Breast epithelium (tissue), 4 donors: ENCODE data around the gene TRAF3. TPM values are rescaled to one million over a fixed set of nuclear protein-coding genes. Genes with fewer than 3 reads are reported as not detected.

ENCODE experiments used
- DNase-seq, 2 donors: peaks; one replicate each; pipeline ENCODE4 v3.0.0-alpha.2; 2019; ENCODE audit warnings: low spot score in 2 of 2
- H3K27ac ChIP-seq, 2 donors: fragments of 200-600 bp; sonication (generic) in 1 of 2; one replicate each; pipeline ENCODE4 v1.5.1; 2016 to 2019; ENCODE audit warnings: mild to moderate bottlenecking in 1 of 2
- H3K27me3 ChIP-seq, 2 donors: fragments of 200-600 bp; sonication (generic) in 1 of 2; one replicate each; pipeline versions ENCODE4 v1.5.1 to v1.6.0; 2017 to 2019; ENCODE audit warnings: control low read depth in 1 of 2, mild to moderate bottlenecking in 1 of 2
- H3K36me3 ChIP-seq: fragments of 200-600 bp; one replicate; pipeline ENCODE4 v1.5.1; 2019
- H3K4me1 ChIP-seq, 2 donors: fragments of 200-600 bp; sonication (generic); one replicate each; pipeline ENCODE4 v1.5.1; 2016 to 2019; ENCODE audit warnings: control low read depth in 1 of 2
- H3K4me3 ChIP-seq, 3 donors: fragments of 200-600 bp; sonication (generic); 1 replicate in 2 of 3; 2 replicates in 1 of 3; pipeline ENCODE4 v1.5.1; 2016 to 2019; ENCODE audit warnings: mild to moderate bottlenecking in 3 of 3, moderate library complexity in 2 of 3
- H3K9me3 ChIP-seq, 2 donors: fragments of 200-600 bp; sonication (generic) in 1 of 2; one replicate each; pipeline ENCODE4 v1.5.1; 2016 to 2019; ENCODE audit warnings: control low read depth in 1 of 2
- POLR2A ChIP-seq: fragments of 450-650 bp; IDR thresholded peaks from one replicate; pipeline ENCODE4 v1.6.1; 2016; ENCODE audit warnings: antibody characterized with exemption, mild to moderate bottlenecking, moderate library complexity
- POLR2AphosphoS5 ChIP-seq, 3 donors: sonication (generic); formaldehyde crosslinking; IDR thresholded peaks; one replicate each; pipeline ENCODE4 v1.6.1; 2017; ENCODE audit warnings: antibody characterized with exemption in 3 of 3
- intact Hi-C: fragments of 100-400 bp; cut with DNase I; formaldehyde crosslinking; loops from one replicate; pipeline ENCODE4 v1.15.1; 2023; ENCODE audit warnings: low total_unique reads
- total RNA-seq, 3 donors: library from RNA; depleted of rRNA; stranded (reverse); fragments of >200 nt; gene quantifications; one replicate each; pipeline ENCODE4 v1.1.0, GENCODE V29; 2016
- TF ChIP-seq, protein P1 (sequence below), 3 donors: fragments of 450-650 bp; IDR thresholded peaks; one replicate each; pipeline ENCODE4 v1.5.1; 2016 to 2017; ENCODE audit warnings: antibody characterized with exemption in 3 of 3, mild to moderate bottlenecking in 3 of 3, moderate library complexity in 3 of 3

The TRAF3 gene
- total RNA-seq, 3 donors from 2014 or later, result 13.1 to 15.7 (median 14.6) TPM

DNA sequence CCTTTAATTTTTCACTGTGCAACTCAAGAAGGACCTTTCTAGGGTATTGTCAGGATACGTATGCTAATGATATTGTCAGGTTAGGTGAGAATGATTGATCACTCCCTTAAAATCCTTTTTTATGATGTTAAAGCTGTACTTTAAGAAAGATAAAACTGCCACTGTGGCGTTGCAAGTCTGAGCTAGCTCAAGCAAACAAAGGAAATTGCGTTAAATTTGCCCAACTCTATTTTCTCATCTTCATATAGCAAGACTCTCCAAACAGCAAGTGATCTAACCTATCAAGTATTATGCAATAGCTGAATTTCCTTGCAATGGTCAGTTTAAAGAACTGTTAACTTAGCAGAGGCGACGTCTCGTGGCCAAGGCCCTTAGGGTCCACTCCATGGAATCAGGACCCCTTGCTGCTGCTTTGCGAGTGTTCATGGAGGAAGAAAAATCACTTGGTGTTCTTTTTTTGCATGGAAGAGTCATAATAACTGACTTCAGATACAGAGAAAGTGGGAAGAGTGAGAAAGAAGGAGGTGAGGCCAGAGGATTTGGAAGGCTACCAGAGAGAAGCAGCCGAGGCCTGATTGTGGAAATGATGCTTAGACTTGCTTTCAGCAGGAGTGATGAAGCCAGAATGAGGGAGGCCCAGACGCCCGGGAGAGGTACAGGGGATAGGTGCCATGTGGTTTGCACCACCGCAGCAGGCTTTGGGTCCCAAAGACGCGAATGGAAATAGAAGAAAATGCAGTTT, 2.5 kb downstream of the TRAF3 start:
- TF ChIP-seq POLR2AphosphoS5 (IDR thresholded peaks at IDR 0.05), result no peak
- TF ChIP-seq POLR2A, result no peak
- TF ChIP-seq, protein P1, sequence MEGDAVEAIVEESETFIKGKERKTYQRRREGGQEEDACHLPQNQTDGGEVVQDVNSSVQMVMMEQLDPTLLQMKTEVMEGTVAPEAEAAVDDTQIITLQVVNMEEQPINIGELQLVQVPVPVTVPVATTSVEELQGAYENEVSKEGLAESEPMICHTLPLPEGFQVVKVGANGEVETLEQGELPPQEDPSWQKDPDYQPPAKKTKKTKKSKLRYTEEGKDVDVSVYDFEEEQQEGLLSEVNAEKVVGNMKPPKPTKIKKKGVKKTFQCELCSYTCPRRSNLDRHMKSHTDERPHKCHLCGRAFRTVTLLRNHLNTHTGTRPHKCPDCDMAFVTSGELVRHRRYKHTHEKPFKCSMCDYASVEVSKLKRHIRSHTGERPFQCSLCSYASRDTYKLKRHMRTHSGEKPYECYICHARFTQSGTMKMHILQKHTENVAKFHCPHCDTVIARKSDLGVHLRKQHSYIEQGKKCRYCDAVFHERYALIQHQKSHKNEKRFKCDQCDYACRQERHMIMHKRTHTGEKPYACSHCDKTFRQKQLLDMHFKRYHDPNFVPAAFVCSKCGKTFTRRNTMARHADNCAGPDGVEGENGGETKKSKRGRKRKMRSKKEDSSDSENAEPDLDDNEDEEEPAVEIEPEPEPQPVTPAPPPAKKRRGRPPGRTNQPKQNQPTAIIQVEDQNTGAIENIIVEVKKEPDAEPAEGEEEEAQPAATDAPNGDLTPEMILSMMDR (IDR thresholded peaks at IDR 0.05), result no peak
- no peak overlapping the region for H3K27ac ChIP-seq
- DNase-seq, result no peak
- peaks cover 0 to 5% of the 10 kb centered on the region in 2 donors for H3K4me1 ChIP-seq
- no peaks in the 10 kb centered on the region for H3K36me3 ChIP-seq
- H3K9me3 ChIP-seq, result no peaks in the 10 kb centered on the region
- no peaks in the 10 kb centered on the region for H3K27me3 ChIP-seq
- H3K4me3 ChIP-seq, result no peak overlapping the region
- intact Hi-C loops, result no loop called here

- H3K36me3 ChIP-seq, result no peaks in the 10 kb centered on the region
- H3K4me1 ChIP-seq, result peaks cover 0 to 5% of the 10 kb centered on the region in 2 donors
- no peaks in the 10 kb centered on the region for H3K27me3 ChIP-seq
- TF ChIP-seq POLR2AphosphoS5 (IDR thresholded peaks at IDR 0.05) (no peak), POLR2A (no peak)
- TF ChIP-seq, protein P1 (IDR thresholded peaks at IDR 0.05), result no peak
- H3K27ac ChIP-seq, result no peak overlapping the region
- no peak overlapping the region for H3K4me3 ChIP-seq
- no peaks in the 10 kb centered on the region for H3K9me3 ChIP-seq
- no peak for DNase-seq
- intact Hi-C loops, result no loop called here
These were observed 3.8 kb downstream of the TRAF3 start for GRCh38 chr14:102781063-102781462.

GRCh38 chr14:102782974-102783373, 5.7 kb downstream of the TRAF3 start:
- Histone ChIP-seq H3K4me3 (no peak overlapping the region), H3K27me3 (no peaks in the 10 kb centered on the region), H3K4me1 (peaks cover 0 to 5% of the 10 kb centered on the region in 2 donors), H3K27ac (no peak overlapping the region), H3K36me3 (no peaks in the 10 kb centered on the region), H3K9me3 (no peaks in the 10 kb centered on the region)
- no peak for TF ChIP-seq POLR2AphosphoS5 (IDR thresholded peaks at IDR 0.05)
- TF ChIP-seq, protein P1 (IDR thresholded peaks at IDR 0.05), result no peak
- TF ChIP-seq POLR2A, result no peak
- no peak for DNase-seq
- intact Hi-C loops, result no loop called here

DNA sequence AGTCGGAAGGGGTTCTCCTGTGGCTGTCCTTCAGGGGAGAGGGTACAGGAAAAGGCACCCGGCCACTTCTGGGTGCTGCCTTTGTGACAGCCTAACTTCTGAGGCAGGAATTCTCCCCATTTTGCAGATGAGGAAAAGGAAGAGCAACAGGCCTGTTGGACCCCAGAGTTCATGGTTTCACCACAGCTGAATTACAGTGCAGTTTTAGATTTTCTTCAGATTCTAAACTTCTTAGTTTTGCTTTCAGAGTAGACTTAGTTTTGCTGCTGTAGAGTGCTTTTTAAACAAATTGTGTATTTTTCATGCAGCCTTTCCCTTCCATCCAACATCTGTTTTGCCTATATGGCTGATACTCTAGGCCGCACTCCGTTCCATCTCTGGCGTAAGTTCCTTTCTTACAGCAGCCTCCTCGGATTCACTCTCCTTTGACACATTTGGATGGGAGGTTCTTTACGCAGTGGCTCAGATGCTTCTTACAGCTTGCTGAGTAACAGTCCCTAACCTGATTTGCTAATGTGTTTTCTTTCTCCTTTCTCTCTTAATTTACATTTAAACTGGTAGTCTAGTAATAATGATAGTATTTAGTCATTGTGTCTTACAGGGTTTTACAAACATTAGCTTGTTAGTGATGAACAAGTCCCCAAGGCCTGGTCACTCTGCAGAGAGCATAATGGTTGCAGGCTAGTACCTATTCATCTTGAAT, 7.8 kb downstream of the TRAF3 start:
- intact Hi-C loops, result no loop called here
- Histone ChIP-seq H3K27ac (no peak overlapping the region), H3K9me3 (no peaks in the 10 kb centered on the region), H3K4me1 (no peaks in the 10 kb centered on the region), H3K4me3 (no peak overlapping the region), H3K36me3 (no peaks in the 10 kb centered on the region), H3K27me3 (no peaks in the 10 kb centered on the region)
- no peak for DNase-seq
- TF ChIP-seq POLR2AphosphoS5 (IDR thresholded peaks at IDR 0.05), result no peak
- TF ChIP-seq, protein P1 (IDR thresholded peaks at IDR 0.05), result no peak
- no peak for TF ChIP-seq POLR2A

DNA sequence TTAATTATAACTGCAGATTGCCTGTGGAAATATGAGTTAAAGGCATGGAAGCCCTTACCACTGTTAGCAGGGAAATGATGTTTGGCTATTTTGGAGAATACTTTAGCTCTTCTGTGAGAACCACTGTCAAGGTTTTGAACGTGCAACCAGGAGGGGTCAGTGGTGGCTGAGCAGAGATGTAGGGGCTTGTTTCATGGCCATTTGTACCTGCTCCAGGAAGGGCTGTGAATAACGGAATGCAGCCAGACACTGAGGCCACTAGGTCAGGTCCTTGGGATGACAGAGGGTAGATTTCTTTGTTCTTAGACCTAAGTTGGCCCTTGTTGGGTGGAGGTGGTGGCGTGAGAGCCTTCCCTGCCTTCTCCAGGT, 8.3 kb downstream of the TRAF3 start:
- Histone ChIP-seq H3K4me1 (no peaks in the 10 kb centered on the region), H3K4me3 (no peak overlapping the region), H3K9me3 (no peaks in the 10 kb centered on the region), H3K27ac (no peak overlapping the region), H3K27me3 (no peaks in the 10 kb centered on the region), H3K36me3 (no peaks in the 10 kb centered on the region)
- TF ChIP-seq POLR2A (no peak), POLR2AphosphoS5 (IDR thresholded peaks at IDR 0.05) (no peak)
- TF ChIP-seq, protein P1 (IDR thresholded peaks at IDR 0.05), result no peak
- intact Hi-C loops, result no loop called here
- DNase-seq, result no peak
